Head of caudate nucleus (tissue), 42 donors: ENCODE measurements around the gene ZFHX3.
A peak's percentile ranks its signal among the peaks of the same experiment; 100 is the strongest.

Source experiments
- DNase-seq, 42 donors: peaks; one replicate each; pipeline versions ENCODE4 v3.0.0 to v3.0.0-alpha.2; 2020 to 2021; ENCODE audit warnings: mixed read lengths in 7 of 42
- intact Hi-C: fragments of 100-400 bp; cut with DNase I; formaldehyde crosslinking; loops from one replicate; pipeline ENCODE4 v1.15.0; 2022

ZFHX3 gene

GRCh38 chr16:72930396-72930795 lies 117.5 kb downstream of the ZFHX3 start:
- intact Hi-C loops = no loop called here

GRCh38 chr16:72928090-72928981 lies 119.6 kb downstream of the ZFHX3 start:
- intact Hi-C loops = no loop called here
- no peak for DNase-seq

More at GRCh38 chr16:72930396-72930795, 117.5 kb downstream of the ZFHX3 start:
- DNase-seq = no peak

GRCh38 chr16:72927199-72928089 lies 120.5 kb downstream of the ZFHX3 start:
- intact Hi-C loops = no loop called here
- DNase-seq = peak in 4 of 42 donors; percentile 13 to 26 (median 16)

GRCh38 chr16:72926177-72927070 lies 121.5 kb downstream of the ZFHX3 start:
- no peak for DNase-seq
- intact Hi-C loops = no loop called here

GRCh38 chr16:72925631-72925979 lies 122.3 kb downstream of the ZFHX3 start:
- DNase-seq = no peak
- intact Hi-C loops = no loop called here

- intact Hi-C loops = no loop called here
- no peak for DNase-seq
Observed at GRCh38 chr16:72924927-72925630, 122.8 kb downstream of the ZFHX3 start.

GRCh38 chr16:72924537-72924926 lies 123.4 kb downstream of the ZFHX3 start:
- no peak for DNase-seq
- intact Hi-C loops = no loop called here

- DNase-seq = no peak
- intact Hi-C loops = no loop called here
Observed at GRCh38 chr16:72923757-72924156, 124.2 kb downstream of the ZFHX3 start.

- DNase-seq = no peak
- intact Hi-C loops = no loop called here
Observed at GRCh38 chr16:72922714-72923113, 125.2 kb downstream of the ZFHX3 start.

- intact Hi-C loops = no loop called here
- DNase-seq = peak in 41 of 42 donors; percentile 13 to 81 (median 56)
Observed at GRCh38 chr16:72921620-72922019, 126.3 kb downstream of the ZFHX3 start.

- intact Hi-C loops = no loop called here
- DNase-seq = no peak
Observed at GRCh38 chr16:72921106-72921505, 126.8 kb downstream of the ZFHX3 start.

- DNase-seq = no peak
- intact Hi-C loops = no loop called here
Observed at GRCh38 chr16:72917051-72917450, 130.9 kb downstream of the ZFHX3 start.

GRCh38 chr16:72915331-72915730 lies 132.6 kb downstream of the ZFHX3 start:
- DNase-seq = no peak
- intact Hi-C loops = no loop called here

GRCh38 chr16:72913551-72913950 lies 134.4 kb downstream of the ZFHX3 start:
- intact Hi-C loops = no loop called here
- DNase-seq = no peak

- no peak for DNase-seq
- intact Hi-C loops = no loop called here
Observed at GRCh38 chr16:72911971-72912370, 136.0 kb downstream of the ZFHX3 start.

GRCh38 chr16:72910875-72911274 lies 137.1 kb downstream of the ZFHX3 start:
- no peak for DNase-seq
- intact Hi-C loops = no loop called here

- DNase-seq = no peak
- intact Hi-C loops = no loop called here
Observed at GRCh38 chr16:72910381-72910780, 137.5 kb downstream of the ZFHX3 start.

GRCh38 chr16:72909196-72909595 lies 138.7 kb downstream of the ZFHX3 start:
- intact Hi-C loops = no loop called here

More at GRCh38 chr16:72909196-72909595, 138.7 kb downstream of the ZFHX3 start:
- DNase-seq = no peak
